Astrocyte (in vitro differentiated cells and primary cell): ENCODE data around the gene NFAT5. TPM values are rescaled to one million over a fixed set of nuclear protein-coding genes. Genes with fewer than 3 reads are reported as not detected.

Experiments used
- DNase-seq: peaks from one replicate; pipeline ENCODE4 v3.0.0-alpha.2; 2010; ENCODE audit warnings: low read depth
- FAIRE-seq: peaks from 2 replicates; lab custom pipeline; 2011; peaks lifted over from hg19 to GRCh38; lab: Jason Lieb, UNC
- H2AFZ ChIP-seq: 2 replicates; pipeline ENCODE4 v1.6.0; 2012; ENCODE audit warnings: low read depth, low read length, inconsistent platforms
- H3K27ac ChIP-seq: 2 replicates; pipeline ENCODE4 v1.5.1; 2011; ENCODE audit warnings: low read depth, low read length, inconsistent platforms
- H3K27me3 ChIP-seq: 2 replicates; pipeline ENCODE4 v1.6.0; 2011; ENCODE audit warnings: low read length, inconsistent platforms; ENCODE audit not compliant: insufficient read depth
- H3K36me3 ChIP-seq: 2 replicates; pipeline ENCODE4 v1.5.1; 2011; ENCODE audit warnings: low read length, inconsistent platforms; ENCODE audit not compliant: insufficient read depth
- H3K4me1 ChIP-seq: 2 replicates; pipeline ENCODE4 v1.5.1; 2011; ENCODE audit warnings: low read length, inconsistent platforms; ENCODE audit not compliant: insufficient read depth
- H3K4me2 ChIP-seq: 2 replicates; pipeline ENCODE4 v1.6.0; 2012; ENCODE audit warnings: low read length, inconsistent platforms
- H3K4me3 ChIP-seq: 2 replicates; pipeline ENCODE4 v1.5.1; 2011; ENCODE audit warnings: low read depth, mild to moderate bottlenecking, low read length, inconsistent platforms; ENCODE audit not compliant: insufficient read depth
- H3K79me2 ChIP-seq: 2 replicates; pipeline ENCODE4 v1.6.0; 2012; ENCODE audit warnings: mild to moderate bottlenecking, low read length, inconsistent platforms; ENCODE audit not compliant: insufficient read depth
- H3K9ac ChIP-seq: 2 replicates; pipeline ENCODE4 v1.6.0; 2012; ENCODE audit warnings: mild to moderate bottlenecking, low read length, inconsistent platforms
- H3K9me3 ChIP-seq: 2 replicates; pipeline ENCODE4 v1.5.1; 2012; ENCODE audit warnings: low read depth, mild to moderate bottlenecking, low read length, inconsistent platforms; ENCODE audit not compliant: insufficient read depth
- H4K20me1 ChIP-seq: 2 replicates; pipeline ENCODE4 v1.6.0; 2012; ENCODE audit warnings: low read length, inconsistent platforms; ENCODE audit not compliant: insufficient read depth
- H3K27ac Mint-ChIP-seq: one replicate; pipeline ENCODE4 v1.8.0; 2021; ENCODE audit warnings: mild to moderate bottlenecking, mixed read lengths; ENCODE audit not compliant: unreplicated experiment
- H3K27me3 Mint-ChIP-seq: one replicate; pipeline ENCODE4 v1.8.0; 2021; ENCODE audit warnings: low read depth, mixed read lengths; ENCODE audit not compliant: unreplicated experiment
- H3K36me3 Mint-ChIP-seq: one replicate; pipeline ENCODE4 v1.8.0; 2021; ENCODE audit warnings: low read depth, mixed read lengths; ENCODE audit not compliant: unreplicated experiment
- H3K4me1 Mint-ChIP-seq: one replicate; pipeline ENCODE4 v1.8.0; 2021; ENCODE audit warnings: low read depth, mixed read lengths; ENCODE audit not compliant: unreplicated experiment
- H3K4me3 Mint-ChIP-seq: one replicate; pipeline ENCODE4 v1.8.0; 2021; ENCODE audit warnings: mild to moderate bottlenecking, moderate library complexity, mixed read lengths; ENCODE audit not compliant: unreplicated experiment
- H3K9me3 Mint-ChIP-seq: one replicate; pipeline ENCODE4 v1.8.0; 2021; ENCODE audit warnings: mild to moderate bottlenecking, mixed read lengths; ENCODE audit not compliant: unreplicated experiment
- CTCF ChIP-seq: IDR thresholded peaks from 2 replicates; pipeline ENCODE4 v1.5.1; 2011; ENCODE audit warnings: low read depth, mild to moderate bottlenecking, inconsistent platforms, low read length, moderate library complexity; ENCODE audit not compliant: insufficient read depth
- EZH2 ChIP-seq: IDR thresholded peaks from 2 replicates; pipeline ENCODE4 v1.6.1; 2012; ENCODE audit warnings: mild to moderate bottlenecking, low read length, inconsistent platforms; ENCODE audit not compliant: insufficient read depth
- total RNA-seq: library from RNA; stranded (reverse); gene quantifications from 2 replicates; pipeline ENCODE4 v1.2.1, GENCODE V29; 2021

The NFAT5 gene
- total RNA-seq, 1 donor from 2014 or later = 96.2 TPM

- H3K36me3 Mint-ChIP-seq = peaks cover 13% of the 10 kb centered on the region
- H3K4me1 Mint-ChIP-seq = peaks cover 29% of the 10 kb centered on the region
- Histone ChIP-seq H3K79me2 (peaks cover 85% of the 10 kb centered on the region), H3K4me3 (no peak overlapping the region), H3K9me3 (no peaks in the 10 kb centered on the region), H3K36me3 (no peaks in the 10 kb centered on the region), H3K4me2 (no peak overlapping the region), H3K27ac (no peak overlapping the region), H3K9ac (no peak overlapping the region), H2AFZ (no peak overlapping the region), H3K27me3 (no peaks in the 10 kb centered on the region), H4K20me1 (peaks cover 66% of the 10 kb centered on the region), H3K4me1 (no peaks in the 10 kb centered on the region)
- DNase-seq (no peak), FAIRE-seq (no peak)
- no peaks in the 10 kb centered on the region for H3K27me3 Mint-ChIP-seq
- no peak overlapping the region for H3K4me3 Mint-ChIP-seq
- H3K27ac Mint-ChIP-seq = peak overlapping the region; percentile 47
- no peaks in the 10 kb centered on the region for H3K9me3 Mint-ChIP-seq
- TF ChIP-seq CTCF = no peak
Measured at GRCh38 chr16:69620573-69620972, 54.8 kb downstream of the NFAT5 start.

- Mint-ChIP-seq H3K4me3 (no peak overlapping the region), H3K9me3 (no peaks in the 10 kb centered on the region), H3K36me3 (peaks cover 8% of the 10 kb centered on the region), H3K4me1 (peaks cover 25% of the 10 kb centered on the region), H3K27me3 (no peaks in the 10 kb centered on the region), H3K27ac (no peak overlapping the region)
- H3K4me1 ChIP-seq = no peaks in the 10 kb centered on the region
- H3K9me3 ChIP-seq = no peaks in the 10 kb centered on the region
- TF ChIP-seq EZH2 = no peak
- no peak for TF ChIP-seq CTCF
- H3K4me3 ChIP-seq = no peak overlapping the region
- no peak overlapping the region for H3K9ac ChIP-seq
- H4K20me1 ChIP-seq = peaks cover 64% of the 10 kb centered on the region
- H3K4me2 ChIP-seq = no peak overlapping the region
- FAIRE-seq (no peak), DNase-seq (no peak)
- no peak overlapping the region for H2AFZ ChIP-seq
- no peaks in the 10 kb centered on the region for H3K27me3 ChIP-seq
- peaks cover 85% of the 10 kb centered on the region for H3K79me2 ChIP-seq
- H3K27ac ChIP-seq = no peak overlapping the region
- no peaks in the 10 kb centered on the region for H3K36me3 ChIP-seq
Measured at GRCh38 chr16:69621225-69621624, 55.5 kb downstream of the NFAT5 start.

DNA sequence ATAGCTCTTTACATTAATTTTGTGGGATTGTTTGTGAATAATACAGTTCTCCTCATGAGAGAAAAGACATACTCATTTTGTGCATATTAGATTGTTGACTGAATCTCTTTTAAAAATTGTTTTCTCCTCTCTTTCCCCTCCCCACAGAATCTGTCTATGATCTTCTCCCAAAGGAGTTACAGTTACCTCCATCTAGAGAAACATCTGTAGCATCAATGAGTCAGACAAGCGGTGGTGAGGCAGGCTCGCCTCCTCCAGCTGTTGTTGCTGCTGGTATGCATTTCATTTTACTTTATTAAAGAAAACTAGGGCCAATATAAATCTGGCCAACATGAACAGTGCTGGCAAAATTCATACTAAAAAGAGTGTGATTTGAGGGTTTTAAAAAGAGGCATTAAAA, 60.5 kb downstream of the NFAT5 start:
- no peak overlapping the region for H3K4me3 Mint-ChIP-seq
- H3K79me2 ChIP-seq = peaks cover 51% of the 10 kb centered on the region
- peaks cover 46% of the 10 kb centered on the region for H4K20me1 ChIP-seq

More for the DNA sequence above, 60.5 kb downstream of the NFAT5 start:
- Mint-ChIP-seq H3K36me3 (peaks cover 4% of the 10 kb centered on the region), H3K27me3 (no peaks in the 10 kb centered on the region), H3K9me3 (no peaks in the 10 kb centered on the region), H3K27ac (peak overlapping the region; percentile 49), H3K4me1 (peaks cover 6% of the 10 kb centered on the region)
- H3K9ac ChIP-seq = no peak overlapping the region
- H3K36me3 ChIP-seq = peaks cover 10% of the 10 kb centered on the region
- no peaks in the 10 kb centered on the region for H3K4me1 ChIP-seq
- H3K9me3 ChIP-seq = no peaks in the 10 kb centered on the region
- H3K27ac ChIP-seq = no peak overlapping the region
- H3K27me3 ChIP-seq = no peaks in the 10 kb centered on the region
- H2AFZ ChIP-seq = no peak overlapping the region
- FAIRE-seq (no peak), DNase-seq (peak; percentile 22)
- H3K4me3 ChIP-seq = no peak overlapping the region
- no peak for TF ChIP-seq EZH2
- no peak for TF ChIP-seq CTCF
- H3K4me2 ChIP-seq = no peak overlapping the region
